MCF 10A (cell line): ENCODE measurements around the gene PACRG. TPM values are rescaled to one million over a fixed set of nuclear protein-coding genes. Genes with fewer than 3 reads are reported as not detected.
A peak's percentile ranks its signal among the peaks of the same experiment; 100 is the strongest.

ENCODE experiments used
- BruUV-seq: library from RNA; stranded (reverse); fragments of 400-500 nt; replicated peaks from 2 replicates; lab custom pipeline; 2021; lab: Mats Ljungman, UMichigan
- CTCF ChIA-PET: fragments of 300-600 bp; sonication (Branson Sonifier 250); formaldehyde crosslinking; extraction: SDS; loops from one replicate; lab custom pipeline; 2021; ENCODE audit warnings: antibody characterized with exemption, inconsistent platforms; lab: Yijun Ruan, JAX
- POLR2A ChIA-PET: fragments of 300-600, 350-650 bp; sonication (Branson Sonifier 250); formaldehyde crosslinking; extraction: SDS; loops from one replicate; lab custom pipeline; 2020; ENCODE audit warnings: antibody characterized with exemption, inconsistent platforms; lab: Yijun Ruan, JAX
- DNase-seq: peaks from one replicate; pipeline ENCODE4 v3.0.0-alpha.2; 2018; ENCODE audit not compliant: unreplicated experiment
- H3K27ac Mint-ChIP-seq: one replicate; pipeline ENCODE4 v1.8.0; 2022; ENCODE audit warnings: mild to moderate bottlenecking, low read depth, mixed read lengths; ENCODE audit not compliant: unreplicated experiment
- H3K27me3 Mint-ChIP-seq: one replicate; pipeline ENCODE4 v1.8.0; 2022; ENCODE audit warnings: mixed read lengths; ENCODE audit not compliant: insufficient read depth, unreplicated experiment
- H3K36me3 Mint-ChIP-seq: one replicate; pipeline ENCODE4 v1.8.0; 2022; ENCODE audit warnings: mild to moderate bottlenecking, moderate library complexity, mixed read lengths; ENCODE audit not compliant: insufficient read depth, unreplicated experiment
- H3K4me1 Mint-ChIP-seq: one replicate; pipeline ENCODE4 v1.8.0; 2022; ENCODE audit warnings: mixed read lengths; ENCODE audit not compliant: insufficient read depth, unreplicated experiment
- H3K4me3 Mint-ChIP-seq: one replicate; pipeline ENCODE4 v1.8.0; 2022; ENCODE audit warnings: mild to moderate bottlenecking, moderate library complexity, mixed read lengths; ENCODE audit not compliant: unreplicated experiment
- H3K9me3 Mint-ChIP-seq: one replicate; pipeline ENCODE4 v1.8.0; 2022; ENCODE audit warnings: mixed read lengths; ENCODE audit not compliant: unreplicated experiment
- intact Hi-C: fragments of 100-400 bp; cut with micrococcal nuclease; formaldehyde crosslinking; loops from 2 replicates; pipeline ENCODE4 v1.14.1; 2022
- total RNA-seq: library from RNA; stranded (reverse); gene quantifications from 2 replicates; pipeline ENCODE4 v1.2.3, GENCODE V29; 2022
- TF ChIP-seq, protein P1 (sequence below): fragments of 200-600 bp; IDR thresholded peaks from one replicate; pipeline ENCODE4 v1.8.0; 2022; ENCODE audit warnings: antibody characterized with exemption, mild to moderate bottlenecking; ENCODE audit not compliant: unreplicated experiment

The PACRG gene
- total RNA-seq, 1 experiment from 2014 or later, result not detected

DNA sequence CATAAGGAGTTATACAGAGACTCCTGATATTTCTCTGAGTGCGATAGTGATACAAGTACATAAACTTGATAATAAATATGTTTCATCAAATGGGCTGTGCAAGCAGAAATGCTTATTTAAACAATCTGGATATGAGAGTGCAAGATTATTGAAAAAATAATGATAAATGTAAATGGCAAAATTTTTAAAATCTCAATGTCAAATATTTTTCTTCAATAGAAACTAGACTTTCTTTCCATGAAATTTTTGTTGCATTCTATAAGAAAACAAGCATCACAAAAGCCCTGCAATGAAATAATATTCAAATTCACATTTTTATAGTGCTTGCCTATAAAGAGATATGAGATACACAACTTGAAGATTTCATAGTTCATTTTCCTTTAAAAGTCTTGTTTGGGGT, 2.7 kb downstream of the PACRG start:
- Mint-ChIP-seq H3K27ac (no peak overlapping the region), H3K27me3 (no peaks in the 10 kb centered on the region), H3K4me3 (no peak overlapping the region), H3K4me1 (peaks cover 8% of the 10 kb centered on the region), H3K9me3 (no peaks in the 10 kb centered on the region), H3K36me3 (peaks cover 8% of the 10 kb centered on the region)
- BruUV-seq, result no TSS peak
- TF ChIP-seq, protein P1, sequence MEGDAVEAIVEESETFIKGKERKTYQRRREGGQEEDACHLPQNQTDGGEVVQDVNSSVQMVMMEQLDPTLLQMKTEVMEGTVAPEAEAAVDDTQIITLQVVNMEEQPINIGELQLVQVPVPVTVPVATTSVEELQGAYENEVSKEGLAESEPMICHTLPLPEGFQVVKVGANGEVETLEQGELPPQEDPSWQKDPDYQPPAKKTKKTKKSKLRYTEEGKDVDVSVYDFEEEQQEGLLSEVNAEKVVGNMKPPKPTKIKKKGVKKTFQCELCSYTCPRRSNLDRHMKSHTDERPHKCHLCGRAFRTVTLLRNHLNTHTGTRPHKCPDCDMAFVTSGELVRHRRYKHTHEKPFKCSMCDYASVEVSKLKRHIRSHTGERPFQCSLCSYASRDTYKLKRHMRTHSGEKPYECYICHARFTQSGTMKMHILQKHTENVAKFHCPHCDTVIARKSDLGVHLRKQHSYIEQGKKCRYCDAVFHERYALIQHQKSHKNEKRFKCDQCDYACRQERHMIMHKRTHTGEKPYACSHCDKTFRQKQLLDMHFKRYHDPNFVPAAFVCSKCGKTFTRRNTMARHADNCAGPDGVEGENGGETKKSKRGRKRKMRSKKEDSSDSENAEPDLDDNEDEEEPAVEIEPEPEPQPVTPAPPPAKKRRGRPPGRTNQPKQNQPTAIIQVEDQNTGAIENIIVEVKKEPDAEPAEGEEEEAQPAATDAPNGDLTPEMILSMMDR, result no peak
- ChIA-PET CTCF (no interaction called here), POLR2A (no interaction called here)
- intact Hi-C loops, result no loop called here
- no peak for DNase-seq

DNA sequence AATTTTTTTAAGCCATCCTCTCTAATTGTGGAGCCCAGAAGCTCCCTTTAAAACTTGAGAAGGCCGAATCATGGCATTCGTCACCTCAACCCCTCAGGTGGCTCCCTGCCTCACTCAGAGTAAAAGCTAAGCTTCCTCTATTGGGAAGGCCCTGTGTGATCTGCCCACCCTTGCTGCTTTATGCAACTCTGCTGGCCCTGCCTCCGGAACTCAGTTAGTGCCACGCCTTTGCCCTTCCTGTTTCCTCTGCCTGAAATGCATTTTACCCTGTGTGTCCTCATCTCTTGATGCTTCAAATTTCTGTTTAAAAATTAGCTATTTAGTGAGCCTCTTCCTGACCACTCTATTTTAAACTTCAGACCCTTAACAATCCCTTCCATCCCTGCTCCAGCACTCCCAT, 5.7 kb downstream of the PACRG start:
- Mint-ChIP-seq H3K9me3 (no peaks in the 10 kb centered on the region), H3K27ac (no peak overlapping the region), H3K36me3 (no peaks in the 10 kb centered on the region), H3K4me1 (no peaks in the 10 kb centered on the region), H3K4me3 (no peak overlapping the region), H3K27me3 (no peaks in the 10 kb centered on the region)
- BruUV-seq, result no TSS peak
- DNase-seq, result no peak
- TF ChIP-seq, protein P1, result no peak
- CTCF ChIA-PET, result interaction anchor here (1.7 kb wide), 1 partner anchor 177 kb away, joined by 3 read pairs; no protein-coding TSS in a partner anchor
- POLR2A ChIA-PET, result interaction anchor here (0.9 kb wide), 1 partner anchor 10 kb away, joined by 4 read pairs; no protein-coding TSS in a partner anchor
- intact Hi-C loops, result no loop called here

DNA sequence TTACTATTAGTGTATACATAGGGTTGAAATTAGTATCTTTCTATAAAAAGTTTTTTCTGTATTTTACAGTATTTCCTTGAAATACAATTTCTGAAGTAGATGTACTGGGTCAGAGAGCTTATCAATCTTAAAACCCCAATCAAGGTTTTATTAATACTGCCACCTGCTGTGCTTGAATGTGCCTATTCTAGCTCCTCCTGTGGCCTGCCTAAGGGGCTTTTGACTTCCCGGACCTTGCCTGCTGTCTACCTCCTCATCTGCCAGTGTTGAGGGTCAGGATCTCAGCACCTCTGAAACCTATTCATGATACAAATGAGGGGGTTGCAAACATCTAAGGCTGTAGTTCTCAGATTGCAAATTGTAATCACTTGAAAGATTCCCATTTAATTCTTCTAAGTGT, 9.2 kb downstream of the PACRG start:
- Mint-ChIP-seq H3K27me3 (no peaks in the 10 kb centered on the region), H3K4me3 (no peak overlapping the region), H3K4me1 (no peaks in the 10 kb centered on the region), H3K9me3 (no peaks in the 10 kb centered on the region), H3K27ac (no peak overlapping the region), H3K36me3 (no peaks in the 10 kb centered on the region)
- ChIA-PET POLR2A (interaction anchor here (0.7 kb wide), 1 partner anchor 21 kb away, joined by 3 read pairs; no protein-coding TSS in a partner anchor), CTCF (interaction anchor here (0.7 to 2.0 kb wide), 6 partner anchors 9 to 1342 kb away, joined by 3 to 19 read pairs (median 3); partner anchors contain the start of genes PACRG and PRKN)
- BruUV-seq, result no TSS peak
- DNase-seq, result peak; percentile 10
- TF ChIP-seq, protein P1, result no peak
- intact Hi-C loops, result no loop called here

DNA sequence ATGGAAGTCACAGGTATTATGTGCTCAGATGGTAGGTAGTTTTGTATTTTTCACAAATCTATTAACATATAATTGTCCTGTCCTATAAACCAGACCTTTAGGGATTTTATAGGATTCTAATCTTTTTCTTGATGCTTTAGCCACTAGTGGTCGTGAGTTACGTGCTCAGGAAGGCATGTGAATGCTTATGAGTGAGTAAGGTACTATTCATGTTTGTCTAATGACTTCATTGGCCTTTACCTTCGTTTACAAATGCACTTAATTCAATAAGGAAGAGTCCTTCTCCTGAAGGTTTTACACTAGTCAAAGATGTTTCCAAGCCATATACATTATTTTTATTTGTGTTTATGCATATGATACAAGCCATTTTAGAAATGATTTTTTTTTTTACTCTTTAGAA, 23.0 kb downstream of the PACRG start:
- Mint-ChIP-seq H3K9me3 (no peaks in the 10 kb centered on the region), H3K36me3 (no peaks in the 10 kb centered on the region), H3K27ac (no peak overlapping the region), H3K27me3 (no peaks in the 10 kb centered on the region), H3K4me1 (no peaks in the 10 kb centered on the region), H3K4me3 (no peak overlapping the region)
- ChIA-PET POLR2A (no interaction called here), CTCF (no interaction called here)
- intact Hi-C loops, result no loop called here
- no TSS peak for BruUV-seq
- DNase-seq, result peak; percentile 28
- TF ChIP-seq, protein P1, result no peak
